Suprapubic skin (tissue), 4 donors: Measurements from ENCODE around the gene CFAP99.

Experiments
- EP300 ChIP-seq: sonication (generic); formaldehyde crosslinking; IDR thresholded peaks from one replicate; pipeline ENCODE4 v1.6.1; 2017; ENCODE audit warnings: antibody characterized with exemption
- POLR2A ChIP-seq, 2 donors: fragments of 450-650 bp; IDR thresholded peaks; one replicate each; pipeline ENCODE4 v1.6.1; 2017; ENCODE audit warnings: antibody characterized with exemption in 2 of 2, mild to moderate bottlenecking in 2 of 2, moderate library complexity in 2 of 2
- POLR2AphosphoS5 ChIP-seq, 3 donors: sonication (generic); formaldehyde crosslinking; IDR thresholded peaks; one replicate each; pipeline ENCODE4 v1.6.1; 2017; ENCODE audit warnings: antibody characterized with exemption in 3 of 3
- TF ChIP-seq, protein P1 (sequence below), 2 donors: fragments of 200-600 bp in 1 of 2; fragments of 450-650 bp in 1 of 2; sonication (generic) in 1 of 2; IDR thresholded peaks; one replicate each; pipeline ENCODE4 v1.5.1; 2016 to 2019; ENCODE audit warnings: antibody characterized with exemption in 2 of 2, mild to moderate bottlenecking in 1 of 2, moderate library complexity in 1 of 2

DNA sequence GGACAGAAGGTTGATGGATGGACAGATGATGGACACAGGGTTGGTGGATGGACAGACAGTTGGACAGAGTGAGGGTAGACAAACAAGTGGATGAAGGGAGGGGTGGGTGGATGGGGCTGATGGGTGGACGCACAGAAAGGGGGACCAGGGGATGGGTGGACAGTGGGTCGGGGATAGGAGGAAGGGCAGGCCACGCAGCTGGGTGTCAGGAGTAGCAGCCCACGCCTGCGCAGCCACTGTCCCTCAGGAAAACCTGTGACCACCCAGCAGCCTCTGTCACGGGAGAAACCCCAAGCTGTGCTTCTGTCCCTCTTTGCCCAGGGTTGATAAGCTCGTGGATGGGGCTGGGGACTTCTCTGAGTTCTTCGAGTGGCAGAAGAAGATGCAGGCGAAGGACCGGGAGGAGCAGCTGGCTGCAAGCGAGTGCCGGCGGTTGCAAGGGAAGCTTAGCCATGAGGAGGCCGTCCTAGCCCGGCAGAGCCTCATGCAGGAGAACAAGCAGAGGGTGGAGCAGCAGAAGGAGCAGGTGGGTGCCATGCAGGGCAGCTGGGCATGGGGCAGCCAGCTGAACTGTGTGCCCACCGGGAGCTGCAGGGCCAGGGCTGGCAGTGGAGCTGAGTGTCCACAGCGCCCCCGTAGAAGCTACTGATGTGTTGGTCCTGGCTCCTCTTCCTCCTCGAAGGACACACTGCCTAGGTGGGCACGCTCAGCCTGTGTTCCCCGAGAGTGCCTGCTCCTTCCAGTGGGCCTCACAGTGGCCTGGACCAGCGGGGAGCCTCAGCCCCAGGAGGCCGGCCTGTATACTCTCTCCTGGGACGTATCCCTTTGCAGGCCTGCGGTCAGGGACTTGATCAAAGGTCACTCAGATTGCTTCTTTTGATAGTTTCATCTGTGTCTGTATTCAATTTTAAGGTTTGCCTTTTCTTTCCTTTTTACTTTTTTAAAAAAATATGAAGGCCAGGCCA lies 33.3 kb downstream of the CFAP99 start:
- TF ChIP-seq, protein P1, sequence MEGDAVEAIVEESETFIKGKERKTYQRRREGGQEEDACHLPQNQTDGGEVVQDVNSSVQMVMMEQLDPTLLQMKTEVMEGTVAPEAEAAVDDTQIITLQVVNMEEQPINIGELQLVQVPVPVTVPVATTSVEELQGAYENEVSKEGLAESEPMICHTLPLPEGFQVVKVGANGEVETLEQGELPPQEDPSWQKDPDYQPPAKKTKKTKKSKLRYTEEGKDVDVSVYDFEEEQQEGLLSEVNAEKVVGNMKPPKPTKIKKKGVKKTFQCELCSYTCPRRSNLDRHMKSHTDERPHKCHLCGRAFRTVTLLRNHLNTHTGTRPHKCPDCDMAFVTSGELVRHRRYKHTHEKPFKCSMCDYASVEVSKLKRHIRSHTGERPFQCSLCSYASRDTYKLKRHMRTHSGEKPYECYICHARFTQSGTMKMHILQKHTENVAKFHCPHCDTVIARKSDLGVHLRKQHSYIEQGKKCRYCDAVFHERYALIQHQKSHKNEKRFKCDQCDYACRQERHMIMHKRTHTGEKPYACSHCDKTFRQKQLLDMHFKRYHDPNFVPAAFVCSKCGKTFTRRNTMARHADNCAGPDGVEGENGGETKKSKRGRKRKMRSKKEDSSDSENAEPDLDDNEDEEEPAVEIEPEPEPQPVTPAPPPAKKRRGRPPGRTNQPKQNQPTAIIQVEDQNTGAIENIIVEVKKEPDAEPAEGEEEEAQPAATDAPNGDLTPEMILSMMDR (IDR thresholded peaks at IDR 0.05): no peak
- TF ChIP-seq EP300: no peak
- no peak for TF ChIP-seq POLR2AphosphoS5 (IDR thresholded peaks at IDR 0.05)
- TF ChIP-seq POLR2A (IDR thresholded peaks at IDR 0.05): no peak
